ENCODE results near the gene VAV1.

VAV1 gene

DNA sequence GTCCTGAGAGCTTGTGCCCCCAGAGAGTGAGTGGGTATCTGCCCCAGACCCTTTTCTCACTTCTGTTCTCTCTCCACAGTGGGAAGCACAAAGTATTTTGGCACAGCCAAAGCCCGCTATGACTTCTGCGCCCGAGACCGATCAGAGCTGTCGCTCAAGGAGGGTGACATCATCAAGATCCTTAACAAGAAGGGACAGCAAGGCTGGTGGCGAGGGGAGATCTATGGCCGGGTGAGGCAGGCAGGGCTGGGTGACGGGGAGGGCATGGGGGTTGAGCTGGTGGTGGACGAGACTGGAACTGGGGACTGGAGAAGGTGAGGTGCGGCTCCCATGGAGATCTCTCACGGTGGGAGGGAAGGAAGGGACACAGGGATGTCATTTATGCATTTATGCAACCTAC is 81.4 kb downstream of the VAV1 start:
- TF ChIP-seq, protein P1, sequence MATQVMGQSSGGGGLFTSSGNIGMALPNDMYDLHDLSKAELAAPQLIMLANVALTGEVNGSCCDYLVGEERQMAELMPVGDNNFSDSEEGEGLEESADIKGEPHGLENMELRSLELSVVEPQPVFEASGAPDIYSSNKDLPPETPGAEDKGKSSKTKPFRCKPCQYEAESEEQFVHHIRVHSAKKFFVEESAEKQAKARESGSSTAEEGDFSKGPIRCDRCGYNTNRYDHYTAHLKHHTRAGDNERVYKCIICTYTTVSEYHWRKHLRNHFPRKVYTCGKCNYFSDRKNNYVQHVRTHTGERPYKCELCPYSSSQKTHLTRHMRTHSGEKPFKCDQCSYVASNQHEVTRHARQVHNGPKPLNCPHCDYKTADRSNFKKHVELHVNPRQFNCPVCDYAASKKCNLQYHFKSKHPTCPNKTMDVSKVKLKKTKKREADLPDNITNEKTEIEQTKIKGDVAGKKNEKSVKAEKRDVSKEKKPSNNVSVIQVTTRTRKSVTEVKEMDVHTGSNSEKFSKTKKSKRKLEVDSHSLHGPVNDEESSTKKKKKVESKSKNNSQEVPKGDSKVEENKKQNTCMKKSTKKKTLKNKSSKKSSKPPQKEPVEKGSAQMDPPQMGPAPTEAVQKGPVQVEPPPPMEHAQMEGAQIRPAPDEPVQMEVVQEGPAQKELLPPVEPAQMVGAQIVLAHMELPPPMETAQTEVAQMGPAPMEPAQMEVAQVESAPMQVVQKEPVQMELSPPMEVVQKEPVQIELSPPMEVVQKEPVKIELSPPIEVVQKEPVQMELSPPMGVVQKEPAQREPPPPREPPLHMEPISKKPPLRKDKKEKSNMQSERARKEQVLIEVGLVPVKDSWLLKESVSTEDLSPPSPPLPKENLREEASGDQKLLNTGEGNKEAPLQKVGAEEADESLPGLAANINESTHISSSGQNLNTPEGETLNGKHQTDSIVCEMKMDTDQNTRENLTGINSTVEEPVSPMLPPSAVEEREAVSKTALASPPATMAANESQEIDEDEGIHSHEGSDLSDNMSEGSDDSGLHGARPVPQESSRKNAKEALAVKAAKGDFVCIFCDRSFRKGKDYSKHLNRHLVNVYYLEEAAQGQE (IDR thresholded peaks at IDR 0.05; ENCODE audit: insufficient read depth in 1 of 2, low read depth in 2 of 2, low read length in 2 of 2) = no peak
- TF ChIP-seq TAF1 (IDR thresholded peaks at IDR 0.05; ENCODE audit: borderline replicate concordance, insufficient read depth, low read length) (no peak), POLR2AphosphoS5 (IDR thresholded peaks at IDR 0.05; ENCODE audit: low read depth, low read length) (no peak), FOXP2 (optimal IDR thresholded peaks at IDR 0.05; ENCODE audit: borderline replicate concordance, extremely low read depth, extremely low read length, insufficient read depth) (no peak), SIN3A (IDR thresholded peaks at IDR 0.05; ENCODE audit: borderline replicate concordance, insufficient read depth, low read length) (no peak)

GRCh38 chr19:6854758-6855157 is 82.2 kb downstream of the VAV1 start:
- TF ChIP-seq POLR2AphosphoS5 (IDR thresholded peaks at IDR 0.05; ENCODE audit: low read depth, low read length) = no peak
- no peak for TF ChIP-seq FOXP2 (optimal IDR thresholded peaks at IDR 0.05; ENCODE audit: borderline replicate concordance, extremely low read depth, extremely low read length, insufficient read depth)
- no peak for TF ChIP-seq TAF1 (IDR thresholded peaks at IDR 0.05; ENCODE audit: borderline replicate concordance, insufficient read depth, low read length)

DNA sequence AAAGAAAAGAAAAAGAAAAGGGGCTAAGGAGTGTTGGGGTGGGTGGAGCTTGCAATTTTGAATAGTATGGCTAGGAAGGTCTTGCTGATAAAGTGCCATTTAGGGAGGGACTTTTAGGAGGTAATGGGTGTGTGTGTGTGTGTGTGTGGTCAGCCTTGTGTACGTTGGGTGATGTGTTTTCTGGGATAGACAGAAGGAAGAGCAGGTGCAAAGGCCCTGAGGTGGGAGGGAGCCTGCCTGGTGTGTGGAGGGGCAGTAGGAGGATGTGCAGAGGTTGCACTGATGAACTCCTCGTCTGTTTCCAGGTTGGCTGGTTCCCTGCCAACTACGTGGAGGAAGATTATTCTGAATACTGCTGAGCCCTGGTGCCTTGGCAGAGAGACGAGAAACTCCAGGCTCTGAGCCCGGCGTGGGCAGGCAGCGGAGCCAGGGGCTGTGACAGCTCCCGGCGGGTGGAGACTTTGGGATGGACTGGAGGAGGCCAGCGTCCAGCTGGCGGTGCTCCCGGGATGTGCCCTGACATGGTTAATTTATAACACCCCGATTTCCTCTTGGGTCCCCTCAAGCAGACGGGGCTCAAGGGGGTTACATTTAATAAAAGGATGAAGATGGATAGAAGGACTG is 84.4 kb downstream of the VAV1 start:
- TF ChIP-seq TAF1 (IDR thresholded peaks at IDR 0.05; ENCODE audit: borderline replicate concordance, insufficient read depth, low read length) (no peak), POLR2AphosphoS5 (IDR thresholded peaks at IDR 0.05; ENCODE audit: low read depth, low read length) (no peak), FOXP2 (optimal IDR thresholded peaks at IDR 0.05; ENCODE audit: borderline replicate concordance, extremely low read depth, extremely low read length, insufficient read depth) (no peak), SIN3A (IDR thresholded peaks at IDR 0.05; ENCODE audit: borderline replicate concordance, insufficient read depth, low read length) (no peak)
- TF ChIP-seq, protein P1 (IDR thresholded peaks at IDR 0.05; ENCODE audit: insufficient read depth in 1 of 2, low read depth in 2 of 2, low read length in 2 of 2) = no peak

GRCh38 chr19:6861683-6862286 is 89.3 kb downstream of the VAV1 start:
- TF ChIP-seq TAF1 (IDR thresholded peaks at IDR 0.05; ENCODE audit: borderline replicate concordance, insufficient read depth, low read length) (no peak), SIN3A (IDR thresholded peaks at IDR 0.05; ENCODE audit: borderline replicate concordance, insufficient read depth, low read length) (no peak), POLR2AphosphoS5 (IDR thresholded peaks at IDR 0.05; ENCODE audit: low read depth, low read length) (no peak), FOXP2 (optimal IDR thresholded peaks at IDR 0.05; ENCODE audit: borderline replicate concordance, extremely low read depth, extremely low read length, insufficient read depth) (no peak)
- TF ChIP-seq, protein P1 (IDR thresholded peaks at IDR 0.05; ENCODE audit: insufficient read depth in 1 of 2, low read depth in 2 of 2, low read length in 2 of 2) = no peak

GRCh38 chr19:6862673-6863078 is 90.2 kb downstream of the VAV1 start:
- TF ChIP-seq FOXP2 (optimal IDR thresholded peaks at IDR 0.05; ENCODE audit: borderline replicate concordance, extremely low read depth, extremely low read length, insufficient read depth) = peak; percentile 45
- TF ChIP-seq SIN3A (IDR thresholded peaks at IDR 0.05; ENCODE audit: borderline replicate concordance, insufficient read depth, low read length) = no peak
- TF ChIP-seq, protein P1 (IDR thresholded peaks at IDR 0.05; ENCODE audit: insufficient read depth in 1 of 2, low read depth in 2 of 2, low read length in 2 of 2) = no peak
- no peak for TF ChIP-seq POLR2AphosphoS5 (IDR thresholded peaks at IDR 0.05; ENCODE audit: low read depth, low read length)
